Stimulated activated naive CD8-positive, alpha-beta T cell treated with anti-CD3 and anti-CD28 coated beads, Interleukin-15, amount 100 ng/mL, for 72 hours (primary cell): ENCODE data around the gene MICB.
"Not testable (repeated sequence)": the region's sequence is repeated elsewhere in the genome, so short reads cannot be mapped to it uniquely, and the experiment has no call there.

Experiments
- ATAC-seq: fragments of 150-1000 bp; cut with Tn5 transposase; 2 replicates; pipeline ENCODE4 v1.10.0; 2021; ENCODE audit warnings: mild to moderate bottlenecking, moderate library complexity
- DNase-seq, 2 donors: peaks; one replicate each; pipeline ENCODE4 v3.0.0; 2021 to 2022
- H3K27ac Mint-ChIP-seq, 2 donors: one replicate each; pipeline ENCODE4 v1.8.0; 2022; ENCODE audit warnings: mild to moderate bottlenecking in 2 of 2, mixed read lengths in 2 of 2, moderate library complexity in 2 of 2
- H3K27me3 Mint-ChIP-seq: one replicate; pipeline ENCODE4 v1.8.0; 2022; ENCODE audit warnings: mixed read lengths
- H3K4me1 Mint-ChIP-seq: one replicate; pipeline ENCODE4 v1.8.0; 2022; ENCODE audit warnings: mild to moderate bottlenecking, mixed read lengths
- H3K4me3 Mint-ChIP-seq, 2 donors: one replicate each; pipeline ENCODE4 v1.8.0; 2022; ENCODE audit warnings: mild to moderate bottlenecking in 2 of 2, mixed read lengths in 2 of 2, moderate library complexity in 1 of 2
- H3K9me3 Mint-ChIP-seq, 2 donors: one replicate each; pipeline ENCODE4 v1.8.0; 2022; ENCODE audit warnings: mixed read lengths in 2 of 2

MICB gene

GRCh38 chr6:31486065-31486837 lies 11.7 kb upstream of the MICB start:
- not testable (repeated sequence) for ATAC-seq, H3K27ac Mint-ChIP-seq

GRCh38 chr6:31487674-31488073 lies 10.3 kb upstream of the MICB start:
- not testable (repeated sequence) for ATAC-seq, H3K4me3 Mint-ChIP-seq, H3K27me3 Mint-ChIP-seq, H3K9me3 Mint-ChIP-seq, DNase-seq
- Mint-ChIP-seq H3K4me1 (peaks cover 39% of the 10 kb centered on the region), H3K27ac (peak overlapping the region in 1 of 2 donors; percentile 80)

More at GRCh38 chr6:31486065-31486837, 11.7 kb upstream of the MICB start:
- not testable (repeated sequence) for DNase-seq, H3K9me3 Mint-ChIP-seq, H3K4me3 Mint-ChIP-seq, H3K27me3 Mint-ChIP-seq
- peaks cover 28% of the 10 kb centered on the region for H3K4me1 Mint-ChIP-seq

DNA sequence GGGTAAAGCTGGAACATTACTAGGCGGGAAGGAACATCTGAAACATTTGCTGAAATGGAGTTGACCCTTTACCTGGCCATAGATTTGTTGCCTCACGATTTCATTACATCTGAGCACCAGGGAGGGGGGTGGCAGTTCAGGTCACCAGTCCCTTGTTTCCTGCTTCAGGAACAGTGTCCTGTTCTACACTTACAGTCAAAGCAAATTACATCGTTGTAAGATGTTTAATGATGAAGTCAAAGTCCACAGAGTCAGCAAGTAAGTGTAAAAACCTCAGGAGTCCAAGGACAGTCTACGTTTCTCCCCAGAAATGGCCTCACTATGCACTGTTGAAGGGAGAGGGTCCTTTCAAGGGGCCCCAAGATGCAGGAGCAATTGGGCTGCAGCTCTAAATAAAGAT lies 8.9 kb upstream of the MICB start:
- Mint-ChIP-seq H3K27ac (peak overlapping the region in 1 of 2 donors; percentile 5), H3K9me3 (no peaks in the 10 kb centered on the region), H3K4me1 (peaks cover 48% of the 10 kb centered on the region), H3K4me3 (no peak overlapping the region), H3K27me3 (no peaks in the 10 kb centered on the region)
- DNase-seq (no peak), ATAC-seq (no peak)

- DNase-seq (no peak), ATAC-seq (no peak)
- H3K27ac Mint-ChIP-seq: peak overlapping the region; percentile 49 to 82
- no peaks in the 10 kb centered on the region for H3K27me3 Mint-ChIP-seq
- peak overlapping the region in 1 of 2 donors; percentile 41 for H3K4me3 Mint-ChIP-seq
- peaks cover 50% of the 10 kb centered on the region for H3K4me1 Mint-ChIP-seq
- H3K9me3 Mint-ChIP-seq: no peaks in the 10 kb centered on the region
Measured at GRCh38 chr6:31490115-31490873, 7.7 kb upstream of the MICB start.

DNA sequence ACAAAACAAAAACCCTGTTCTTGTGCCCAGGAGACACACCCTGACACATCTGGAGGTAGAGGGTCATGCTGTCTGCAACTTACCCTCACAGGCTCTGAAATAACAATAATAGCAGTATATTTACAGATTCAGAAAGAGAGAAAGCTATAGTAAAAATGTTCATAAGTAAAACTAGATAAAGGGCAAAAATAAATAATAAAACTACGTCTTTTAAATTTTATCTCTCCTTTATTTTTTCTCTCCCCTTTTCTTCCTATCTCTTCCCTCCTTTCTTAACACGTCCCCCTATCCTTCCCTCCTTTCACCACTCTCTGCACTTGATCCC lies 4.4 kb upstream of the MICB start:
- not testable (repeated sequence) for H3K27me3 Mint-ChIP-seq, ATAC-seq, H3K9me3 Mint-ChIP-seq, DNase-seq
- Mint-ChIP-seq H3K4me1 (peaks cover 61% of the 10 kb centered on the region), H3K4me3 (peak overlapping the region; percentile 79 to 80), H3K27ac (peak overlapping the region; percentile 1 to 97)

DNA sequence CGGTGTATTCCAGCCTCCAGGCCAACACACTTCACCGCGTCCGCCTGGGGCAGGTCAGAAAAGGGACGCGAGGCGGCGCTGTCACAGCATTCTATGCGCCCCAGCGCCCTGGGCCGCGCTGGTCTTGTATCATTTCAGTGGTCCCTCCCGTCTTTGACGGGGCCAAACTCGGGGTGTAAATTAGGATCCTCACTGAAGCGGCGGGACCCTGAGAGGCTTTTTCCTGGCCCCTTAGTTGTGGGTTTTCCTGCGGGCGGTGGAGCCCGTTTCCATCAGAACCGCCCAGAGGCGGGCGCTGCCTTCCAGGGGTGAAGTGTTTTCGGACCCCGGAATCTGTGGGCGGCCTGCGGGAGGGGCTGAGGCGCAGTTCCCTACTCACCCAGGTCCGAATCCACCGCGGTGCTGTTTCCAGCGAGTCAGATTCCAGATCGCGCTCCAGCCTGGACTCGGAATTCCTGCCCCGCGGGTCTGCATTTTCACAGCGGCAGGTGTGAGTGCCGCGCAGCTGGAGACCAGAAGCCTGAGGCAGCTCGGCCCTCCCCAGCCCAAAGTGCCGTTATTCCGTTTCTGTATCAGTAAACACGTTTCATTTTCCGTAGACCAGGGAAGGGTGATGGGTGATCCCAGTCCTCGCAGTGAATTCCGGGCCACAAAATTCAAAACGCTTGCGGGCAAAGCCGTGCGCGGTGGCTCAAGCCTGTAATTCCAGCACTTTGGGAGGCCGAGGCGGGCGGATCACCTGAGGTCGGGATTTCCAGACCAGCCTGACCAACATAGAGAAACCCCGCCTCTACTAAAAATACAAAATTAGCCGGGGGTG lies 3.9 kb upstream of the MICB start:
- Mint-ChIP-seq H3K4me3 (peak overlapping the region; percentile 79 to 80), H3K27ac (peak overlapping the region; percentile 97), H3K9me3 (no peaks in the 10 kb centered on the region), H3K27me3 (no peaks in the 10 kb centered on the region), H3K4me1 (peaks cover 67% of the 10 kb centered on the region)
- peak; percentile 75 to 83 for DNase-seq
- peak; percentile 65 for ATAC-seq

DNA sequence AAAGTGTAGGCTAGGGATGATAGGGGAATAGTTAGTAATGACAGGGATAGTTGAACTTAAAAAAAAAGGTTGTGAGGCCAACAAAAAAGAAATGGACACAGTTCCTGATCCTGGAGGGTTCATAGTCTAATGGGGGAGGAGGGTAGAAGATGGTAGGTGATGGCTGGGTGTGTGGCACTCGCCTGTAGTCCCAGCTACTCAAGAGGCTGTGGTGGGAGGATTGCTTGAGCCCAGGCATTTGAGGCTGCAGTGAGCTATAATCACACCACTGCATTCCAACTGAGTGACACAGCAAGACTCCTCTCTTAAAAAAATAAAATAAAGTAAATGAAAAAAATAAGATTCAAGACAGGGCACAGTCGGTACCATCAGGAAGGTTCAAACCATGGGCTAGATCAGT lies 2.4 kb upstream of the MICB start:
- H3K4me3 Mint-ChIP-seq: peak overlapping the region; percentile 79 to 80
- DNase-seq: no peak
- ATAC-seq: no peak
- H3K27me3 Mint-ChIP-seq: no peaks in the 10 kb centered on the region
- H3K27ac Mint-ChIP-seq: peak overlapping the region in 1 of 2 donors; percentile 52
- no peaks in the 10 kb centered on the region for H3K9me3 Mint-ChIP-seq
- peaks cover 68% of the 10 kb centered on the region for H3K4me1 Mint-ChIP-seq

- not testable (repeated sequence) for DNase-seq, H3K27me3 Mint-ChIP-seq, H3K9me3 Mint-ChIP-seq, ATAC-seq
- H3K4me3 Mint-ChIP-seq: peak overlapping the region; percentile 79 to 80
- H3K4me1 Mint-ChIP-seq: peaks cover 68% of the 10 kb centered on the region
- peak overlapping the region; percentile 30 to 63 for H3K27ac Mint-ChIP-seq
Measured at GRCh38 chr6:31496826-31497225, 1.1 kb upstream of the MICB start.

- DNase-seq (no peak), ATAC-seq (no peak)
- peak overlapping the region; percentile 80 to 86 for H3K4me3 Mint-ChIP-seq
- peaks cover 69% of the 10 kb centered on the region for H3K4me1 Mint-ChIP-seq
- H3K9me3 Mint-ChIP-seq: no peaks in the 10 kb centered on the region
- peak overlapping the region in 1 of 2 donors; percentile 84 for H3K27ac Mint-ChIP-seq
- H3K27me3 Mint-ChIP-seq: no peaks in the 10 kb centered on the region
Measured at GRCh38 chr6:31498748-31499147, 803 bp downstream of the MICB start.

DNA sequence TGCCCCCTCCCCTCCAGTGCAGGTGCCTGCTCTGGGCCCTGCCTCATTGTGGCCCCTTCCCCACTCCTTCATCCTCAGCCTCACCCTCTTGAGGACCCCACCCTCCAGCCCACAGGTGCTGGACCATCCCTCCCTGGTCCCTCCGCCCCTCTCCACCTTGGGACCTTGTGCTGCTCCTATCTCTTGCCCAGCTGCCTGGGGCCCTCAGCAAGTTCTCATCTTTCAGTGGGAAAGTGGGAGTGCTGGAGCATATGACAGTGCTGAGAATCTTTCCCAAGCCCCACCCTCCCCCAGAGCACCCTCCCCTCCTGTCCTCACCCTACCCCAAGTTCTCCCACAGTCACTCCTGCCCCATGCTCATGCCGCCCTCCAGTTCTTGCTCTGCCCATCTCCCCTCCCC lies 1.7 kb downstream of the MICB start:
- H3K9me3 Mint-ChIP-seq, ATAC-seq, DNase-seq, H3K27me3 Mint-ChIP-seq: not testable (repeated sequence)
- H3K4me3 Mint-ChIP-seq: peak overlapping the region; percentile 80 to 86
- H3K4me1 Mint-ChIP-seq: peaks cover 67% of the 10 kb centered on the region
- peak overlapping the region in 1 of 2 donors; percentile 20 for H3K27ac Mint-ChIP-seq

DNA sequence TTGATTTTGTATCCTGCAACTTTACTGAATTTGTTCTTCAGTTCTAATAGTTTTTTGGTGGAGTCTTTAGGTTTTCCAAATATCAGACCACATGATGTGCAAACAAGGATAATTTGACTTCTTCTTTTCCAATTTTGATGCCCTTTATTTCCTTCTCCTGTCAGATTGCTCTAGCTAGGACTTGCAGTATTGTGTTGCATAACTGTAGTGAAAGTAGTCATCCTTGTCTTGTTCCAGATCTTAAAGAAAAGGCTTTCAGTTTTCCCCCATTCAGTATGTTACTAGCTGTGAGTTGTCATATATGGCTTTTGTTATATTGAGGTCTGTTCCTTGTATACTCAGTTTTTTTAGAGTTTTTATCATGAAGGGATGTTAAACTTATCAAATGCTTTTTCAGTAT lies 4.6 kb downstream of the MICB start:
- Mint-ChIP-seq H3K27ac (no peak overlapping the region), H3K27me3 (no peaks in the 10 kb centered on the region), H3K4me1 (peaks cover 54% of the 10 kb centered on the region), H3K4me3 (no peak overlapping the region), H3K9me3 (no peaks in the 10 kb centered on the region)
- DNase-seq (no peak), ATAC-seq (no peak)

DNA sequence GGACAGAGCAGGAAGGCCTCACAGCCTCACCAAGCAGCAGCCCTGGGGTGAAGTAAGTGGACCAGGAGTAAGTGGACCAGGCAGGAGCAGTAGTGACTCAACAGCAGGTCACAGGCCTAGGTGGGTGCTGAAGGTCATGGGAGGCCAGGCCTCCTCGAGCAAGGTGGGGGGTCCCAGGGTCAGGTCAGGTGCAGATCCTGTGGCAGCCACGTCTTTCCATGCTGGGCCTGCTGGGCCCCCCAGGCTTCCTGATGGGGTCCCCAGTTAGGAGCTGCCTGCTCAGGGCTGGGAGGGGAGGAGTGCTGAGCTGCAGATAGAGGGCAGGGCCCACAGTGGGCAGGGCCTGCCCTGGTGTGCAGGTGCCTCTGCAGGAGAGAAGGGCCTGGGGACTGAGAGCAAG lies 11.1 kb downstream of the MICB start:
- not testable (repeated sequence) for H3K9me3 Mint-ChIP-seq, DNase-seq, H3K27me3 Mint-ChIP-seq, ATAC-seq, H3K4me3 Mint-ChIP-seq, H3K4me1 Mint-ChIP-seq
- H3K27ac Mint-ChIP-seq: peak overlapping the region in 1 of 2 donors; percentile 68

DNA sequence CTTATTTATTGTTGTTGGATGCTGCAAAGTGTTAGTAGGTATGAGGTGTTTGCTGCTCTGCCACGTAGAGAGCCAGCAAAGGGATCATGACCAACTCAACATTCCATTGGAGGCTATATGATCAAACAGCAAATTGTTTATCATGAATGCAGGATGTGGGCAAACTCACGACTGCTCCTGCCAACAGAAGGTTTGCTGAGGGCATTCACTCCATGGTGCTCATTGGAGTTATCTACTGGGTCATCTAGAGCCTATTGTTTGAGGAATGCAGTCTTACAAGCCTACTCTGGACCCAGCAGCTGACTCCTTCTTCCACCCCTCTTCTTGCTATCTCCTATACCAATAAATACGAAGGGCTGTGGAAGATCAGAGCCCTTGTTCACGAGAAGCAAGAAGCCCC lies 12.1 kb downstream of the MICB start:
- Mint-ChIP-seq H3K9me3 (no peaks in the 10 kb centered on the region), H3K4me1 (peaks cover 7% of the 10 kb centered on the region), H3K4me3 (no peak overlapping the region), H3K27me3 (no peaks in the 10 kb centered on the region), H3K27ac (no peak overlapping the region)
- ATAC-seq: no peak
- no peak for DNase-seq

GRCh38 chr6:31513456-31514165 lies 15.7 kb downstream of the MICB start:
- H3K4me1 Mint-ChIP-seq: no peaks in the 10 kb centered on the region
- DNase-seq: no peak
- ATAC-seq: no peak
- no peak overlapping the region for H3K4me3 Mint-ChIP-seq
- H3K9me3 Mint-ChIP-seq: no peaks in the 10 kb centered on the region
- no peaks in the 10 kb centered on the region for H3K27me3 Mint-ChIP-seq
- no peak overlapping the region for H3K27ac Mint-ChIP-seq

DNA sequence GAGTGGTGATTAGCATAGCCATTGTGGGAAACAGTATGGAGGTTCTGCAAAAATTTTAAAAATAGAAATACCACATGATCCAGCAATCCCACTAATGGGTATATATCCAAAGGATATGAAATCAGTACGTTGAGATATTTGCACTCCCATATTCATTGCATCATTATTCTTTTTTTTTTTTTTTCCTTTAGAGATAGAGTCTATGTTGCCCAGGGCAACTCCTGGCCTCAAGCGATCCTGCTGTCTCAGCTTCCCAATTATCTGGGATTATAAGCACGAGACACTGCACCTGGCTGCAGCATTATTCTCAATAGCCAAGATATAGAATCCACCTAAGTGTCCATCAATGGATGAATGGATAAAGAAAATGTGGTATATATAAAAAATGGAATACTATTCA lies 23.9 kb downstream of the MICB start:
- Mint-ChIP-seq H3K4me3 (no peak overlapping the region), H3K27me3 (no peaks in the 10 kb centered on the region), H3K4me1 (peaks cover 7% of the 10 kb centered on the region), H3K27ac (no peak overlapping the region), H3K9me3 (no peaks in the 10 kb centered on the region)
- no peak for DNase-seq
- ATAC-seq: no peak
